Left ventricle myocardium inferior (tissue), 1 donor: ENCODE results near the gene KRT83. TPM values are rescaled to one million over a fixed set of nuclear protein-coding genes. Genes with fewer than 3 reads are reported as not detected.

Experiments used
- DNase-seq: peaks from one replicate; pipeline ENCODE4 v3.0.0-alpha.2; 2020
- H3K27ac ChIP-seq: fragments of 200-600 bp; replicated peaks from 2 replicates; pipeline ENCODE4 v1.8.0; 2021
- H3K27me3 ChIP-seq: fragments of 200-600 bp; 2 replicates; pipeline ENCODE4 v1.8.0; 2021; ENCODE audit warnings: low read depth
- H3K36me3 ChIP-seq: fragments of 200-600 bp; 2 replicates; pipeline ENCODE4 v1.8.0; 2021
- H3K4me1 ChIP-seq: fragments of 200-600 bp; 2 replicates; pipeline ENCODE4 v1.8.0; 2021
- H3K4me3 ChIP-seq: fragments of 200-600 bp; 2 replicates; pipeline ENCODE4 v1.8.0; 2021; ENCODE audit warnings: mild to moderate bottlenecking, moderate library complexity
- H3K9me3 ChIP-seq: fragments of 200-600 bp; replicated peaks from 2 replicates; pipeline ENCODE4 v1.8.0; 2021
- intact Hi-C: fragments of 100-400 bp; cut with micrococcal nuclease; formaldehyde crosslinking; loops from one replicate; pipeline ENCODE4 v1.11.0; 2022
- total RNA-seq: library from RNA; stranded (reverse); fragmentation: NEBNext Ultra II Directional; extraction: Animal tissue kit (Norgen Biotek cat#: 25700); gene quantifications from one replicate; pipeline ENCODE4 v1.2.1, GENCODE V29; 2021
- TF ChIP-seq, protein P1 (sequence below): fragments of 200-600 bp; IDR thresholded peaks from 2 replicates; pipeline ENCODE4 v1.8.0; 2021; ENCODE audit warnings: antibody characterized with exemption, mild to moderate bottlenecking, borderline replicate concordance
- donor health status: DM: no; HTN: yes; CAD: no; lungs with severe emphysema.

KRT83 gene
- total RNA-seq, 1 donor from 2014 or later, result not detected

DNA sequence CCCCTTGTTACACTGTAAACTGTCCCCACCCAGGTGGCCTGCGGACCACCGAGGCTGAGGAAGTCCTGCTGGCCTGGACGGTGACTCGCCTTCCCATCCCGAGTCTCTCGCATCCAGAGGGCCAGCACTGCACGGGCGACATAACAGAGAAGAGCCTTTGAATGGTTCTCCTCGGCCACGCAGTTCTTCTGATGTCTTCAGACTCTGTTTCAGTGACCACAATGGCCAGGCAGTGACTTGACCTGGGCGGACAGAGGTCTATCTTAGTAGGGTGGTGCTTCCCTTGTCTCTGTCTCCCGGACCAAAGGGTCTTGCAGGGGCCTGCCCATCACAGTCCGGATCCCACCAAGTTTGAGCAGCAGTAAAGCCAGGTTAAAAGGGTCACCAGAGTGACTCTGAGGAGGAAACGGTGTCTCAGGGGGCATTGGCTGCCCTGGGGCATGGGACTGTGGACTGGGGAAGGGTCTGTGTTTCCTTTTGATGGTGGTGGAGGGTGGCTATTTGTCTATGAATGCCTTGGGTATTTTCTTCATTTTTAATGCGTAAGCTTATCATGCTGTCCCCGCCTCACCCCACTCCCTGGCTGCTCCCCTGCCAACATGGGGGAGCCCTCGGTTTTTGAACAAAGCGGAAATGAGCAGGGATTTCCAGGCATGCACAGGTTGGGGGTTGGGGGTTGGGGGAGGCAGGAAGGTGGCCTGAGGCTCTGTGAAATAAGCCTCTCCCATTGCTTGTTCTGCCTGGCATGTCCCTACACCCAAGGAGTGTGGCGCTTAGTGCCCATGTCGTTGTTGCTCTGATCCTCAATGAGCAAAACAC is 35.8 kb upstream of the KRT83 start:
- DNase-seq, result no peak
- Histone ChIP-seq H3K4me1 (peaks cover 1% of the 10 kb centered on the region), H3K9me3 (no peaks in the 10 kb centered on the region), H3K36me3 (no peaks in the 10 kb centered on the region), H3K27me3 (peaks cover 69% of the 10 kb centered on the region), H3K4me3 (no peak overlapping the region), H3K27ac (no peak overlapping the region)
- TF ChIP-seq, protein P1, sequence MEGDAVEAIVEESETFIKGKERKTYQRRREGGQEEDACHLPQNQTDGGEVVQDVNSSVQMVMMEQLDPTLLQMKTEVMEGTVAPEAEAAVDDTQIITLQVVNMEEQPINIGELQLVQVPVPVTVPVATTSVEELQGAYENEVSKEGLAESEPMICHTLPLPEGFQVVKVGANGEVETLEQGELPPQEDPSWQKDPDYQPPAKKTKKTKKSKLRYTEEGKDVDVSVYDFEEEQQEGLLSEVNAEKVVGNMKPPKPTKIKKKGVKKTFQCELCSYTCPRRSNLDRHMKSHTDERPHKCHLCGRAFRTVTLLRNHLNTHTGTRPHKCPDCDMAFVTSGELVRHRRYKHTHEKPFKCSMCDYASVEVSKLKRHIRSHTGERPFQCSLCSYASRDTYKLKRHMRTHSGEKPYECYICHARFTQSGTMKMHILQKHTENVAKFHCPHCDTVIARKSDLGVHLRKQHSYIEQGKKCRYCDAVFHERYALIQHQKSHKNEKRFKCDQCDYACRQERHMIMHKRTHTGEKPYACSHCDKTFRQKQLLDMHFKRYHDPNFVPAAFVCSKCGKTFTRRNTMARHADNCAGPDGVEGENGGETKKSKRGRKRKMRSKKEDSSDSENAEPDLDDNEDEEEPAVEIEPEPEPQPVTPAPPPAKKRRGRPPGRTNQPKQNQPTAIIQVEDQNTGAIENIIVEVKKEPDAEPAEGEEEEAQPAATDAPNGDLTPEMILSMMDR, result no peak
- intact Hi-C loops, result no loop called here

DNA sequence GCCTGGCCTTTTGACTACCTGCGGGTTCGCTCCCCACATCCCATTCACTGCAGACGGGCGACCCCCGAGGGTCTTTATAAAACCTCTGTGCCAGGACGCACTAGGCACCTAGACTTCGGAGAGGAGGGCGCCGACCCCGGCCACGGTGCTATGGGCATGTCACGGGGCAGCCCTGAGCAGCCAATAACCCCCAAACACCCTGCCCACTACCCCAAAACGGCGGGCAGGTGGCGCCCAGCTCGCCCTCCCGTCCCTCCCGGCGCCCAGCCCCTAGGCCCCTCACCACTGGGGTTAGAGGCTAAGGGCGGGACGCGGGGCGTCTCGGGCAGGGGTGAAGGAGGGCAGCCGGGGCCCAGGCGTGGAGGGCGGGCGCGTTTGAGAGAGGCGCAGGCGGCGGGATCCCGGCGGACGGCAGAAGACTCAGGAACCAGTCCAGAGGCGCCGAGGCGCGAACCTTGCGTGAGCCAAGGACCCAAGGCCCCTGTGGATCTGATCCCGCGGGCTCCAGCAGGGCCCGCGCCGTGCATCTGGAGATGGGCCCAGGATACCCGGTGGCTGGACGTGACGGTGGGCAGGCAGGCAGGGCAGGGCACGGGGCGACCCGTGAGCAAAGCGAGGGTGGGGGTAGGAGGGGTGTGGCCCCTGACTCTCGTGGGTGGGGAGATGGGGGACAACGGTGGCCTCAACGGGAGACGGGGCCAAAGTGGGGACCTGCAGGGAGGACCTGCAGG is 35.0 kb upstream of the KRT83 start:
- Histone ChIP-seq H3K27me3 (peaks cover 71% of the 10 kb centered on the region), H3K4me1 (peaks cover 8% of the 10 kb centered on the region), H3K9me3 (no peaks in the 10 kb centered on the region), H3K36me3 (no peaks in the 10 kb centered on the region), H3K27ac (no peak overlapping the region), H3K4me3 (no peak overlapping the region)
- TF ChIP-seq, protein P1, result no peak
- intact Hi-C loops, result no loop called here
- DNase-seq, result no peak

DNA sequence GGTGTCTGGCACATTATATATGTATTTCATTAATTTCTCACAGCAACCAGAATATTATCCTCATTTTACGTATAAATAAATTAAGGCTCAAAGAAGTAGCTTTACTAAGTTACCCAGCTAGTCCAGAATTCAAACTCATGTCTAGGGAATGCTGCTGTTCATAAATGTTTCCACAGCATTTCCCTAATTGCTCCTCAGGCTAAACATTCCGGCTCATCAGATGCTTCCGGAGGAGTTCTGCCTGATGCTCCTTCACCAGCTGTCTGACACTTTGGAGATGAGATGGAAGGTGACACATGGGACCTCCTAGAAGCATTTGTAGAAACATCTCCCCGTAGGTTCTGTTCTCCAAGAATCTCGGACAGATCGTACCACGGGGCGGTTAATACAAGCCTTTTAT is 34.0 kb upstream of the KRT83 start:
- Histone ChIP-seq H3K9me3 (no peaks in the 10 kb centered on the region), H3K36me3 (no peaks in the 10 kb centered on the region), H3K4me3 (no peak overlapping the region), H3K4me1 (peaks cover 8% of the 10 kb centered on the region), H3K27ac (no peak overlapping the region), H3K27me3 (peaks cover 74% of the 10 kb centered on the region)
- TF ChIP-seq, protein P1, result no peak
- intact Hi-C loops, result no loop called here
- no peak for DNase-seq

DNA sequence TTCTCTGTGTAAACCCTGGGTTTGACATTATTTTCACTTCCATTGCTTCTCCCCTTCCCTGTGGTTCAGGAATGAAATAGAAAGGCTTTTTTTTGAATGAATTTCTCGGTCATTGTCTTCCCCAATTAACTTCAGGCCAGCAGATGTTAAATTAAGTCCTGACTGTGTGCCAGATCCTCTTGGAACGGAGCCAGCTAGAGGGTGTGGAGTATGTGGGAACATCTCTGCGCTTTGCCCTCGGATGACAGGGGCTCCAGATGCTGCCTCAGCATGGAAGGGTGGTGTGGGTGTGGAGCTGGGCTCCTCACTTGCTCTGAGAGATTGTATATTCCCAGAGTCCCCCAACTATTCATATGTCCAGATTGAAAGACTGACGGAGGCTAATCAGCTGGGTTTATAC is 33.0 kb upstream of the KRT83 start:
- H3K27ac ChIP-seq, result no peak overlapping the region
- peaks cover 8% of the 10 kb centered on the region for H3K4me1 ChIP-seq
- no peaks in the 10 kb centered on the region for H3K9me3 ChIP-seq
- peaks cover 78% of the 10 kb centered on the region for H3K27me3 ChIP-seq
- TF ChIP-seq, protein P1, result no peak
- no peak overlapping the region for H3K4me3 ChIP-seq
- H3K36me3 ChIP-seq, result no peaks in the 10 kb centered on the region
- intact Hi-C loops, result no loop called here
- DNase-seq, result no peak

DNA sequence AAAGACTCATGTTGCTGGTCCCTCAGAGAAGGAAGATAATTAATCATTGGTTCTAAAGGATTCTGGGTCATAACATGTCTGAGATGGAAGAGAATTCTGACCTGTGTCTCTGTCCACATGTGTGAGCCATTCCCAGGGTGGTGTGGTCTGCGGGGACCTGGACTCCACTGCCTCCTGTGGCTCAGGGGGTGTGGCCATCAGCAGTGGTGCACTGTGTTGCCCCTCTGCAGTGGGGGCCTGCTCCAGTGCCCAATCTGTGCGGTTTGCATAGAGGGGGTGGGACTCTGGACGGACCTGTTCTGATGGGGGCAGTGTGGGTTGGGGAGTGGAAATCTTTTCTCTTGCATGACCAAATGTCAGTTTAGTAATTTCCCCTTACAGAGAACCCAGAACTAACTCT is 32.6 kb upstream of the KRT83 start:
- Histone ChIP-seq H3K27me3 (peaks cover 77% of the 10 kb centered on the region), H3K36me3 (no peaks in the 10 kb centered on the region), H3K27ac (no peak overlapping the region), H3K4me3 (no peak overlapping the region), H3K9me3 (no peaks in the 10 kb centered on the region), H3K4me1 (peaks cover 8% of the 10 kb centered on the region)
- intact Hi-C loops, result no loop called here
- TF ChIP-seq, protein P1, result no peak
- no peak for DNase-seq
